Caco-2 (cell line): Measurements from ENCODE around the gene KRT75. TPM values are rescaled to one million over a fixed set of nuclear protein-coding genes. Genes with fewer than 3 reads are reported as not detected.

Experiments used
- BruUV-seq: library from RNA; stranded (reverse); fragments of 400-500 nt; replicated peaks from 2 replicates; lab custom pipeline; 2021; lab: Mats Ljungman, UMichigan
- CTCF ChIA-PET: fragments of 300-600 bp; sonication (Branson Sonifier 250); formaldehyde crosslinking; loops from one replicate; lab custom pipeline; 2022; ENCODE audit warnings: antibody characterized with exemption; lab: Charles Lee
- POLR2A ChIA-PET: fragments of 300-600 bp; sonication (Branson Sonifier 250); formaldehyde crosslinking; loops from one replicate; lab custom pipeline; 2022; ENCODE audit warnings: antibody characterized with exemption; lab: Charles Lee
- DNase-seq, 2 experiments: peaks; one replicate each; pipeline versions ENCODE4 v3.0.0 to v3.0.0-alpha.2; 2020 to 2022
- H3K27me3 ChIP-seq: replicated peaks from 2 replicates; pipeline ENCODE4 v1.6.0; 2011; ENCODE audit warnings: low read length; ENCODE audit not compliant: control insufficient read depth, insufficient read depth
- H3K36me3 ChIP-seq: 2 replicates; pipeline ENCODE4 v1.5.1; 2011; ENCODE audit warnings: low read length; ENCODE audit not compliant: control insufficient read depth, insufficient read depth
- H3K4me1 ChIP-seq: fragments of 250-450 bp; sonication (Bioruptor Pico); 2 replicates; pipeline ENCODE4 v1.5.1; 2020; ENCODE audit warnings: mild to moderate bottlenecking
- H3K4me3 ChIP-seq: 2 replicates; pipeline ENCODE4 v1.5.1; 2011; ENCODE audit warnings: low read depth, mild to moderate bottlenecking, control low read depth, low read length
- H3K9me3 ChIP-seq: fragments of 250-450 bp; sonication (Bioruptor Pico); 2 replicates; pipeline ENCODE4 v1.5.1; 2020; ENCODE audit warnings: mild to moderate bottlenecking, moderate library complexity
- H3K27ac Mint-ChIP-seq: one replicate; pipeline ENCODE4 v1.8.0; 2022; ENCODE audit warnings: mixed read lengths; ENCODE audit not compliant: unreplicated experiment
- H3K27me3 Mint-ChIP-seq: one replicate; pipeline ENCODE4 v1.8.0; 2022; ENCODE audit warnings: mixed read lengths; ENCODE audit not compliant: insufficient read depth, unreplicated experiment
- H3K36me3 Mint-ChIP-seq: one replicate; pipeline ENCODE4 v1.8.0; 2022; ENCODE audit warnings: mild to moderate bottlenecking, mixed read lengths; ENCODE audit not compliant: insufficient read depth, unreplicated experiment
- H3K4me1 Mint-ChIP-seq: one replicate; pipeline ENCODE4 v1.8.0; 2022; ENCODE audit warnings: low read depth, mixed read lengths; ENCODE audit not compliant: unreplicated experiment
- H3K4me3 Mint-ChIP-seq: one replicate; pipeline ENCODE4 v1.8.0; 2022; ENCODE audit warnings: mild to moderate bottlenecking, moderate library complexity, mixed read lengths; ENCODE audit not compliant: unreplicated experiment
- H3K9me3 Mint-ChIP-seq: one replicate; pipeline ENCODE4 v1.8.0; 2022; ENCODE audit warnings: mixed read lengths; ENCODE audit not compliant: unreplicated experiment
- CTCF ChIP-seq, 2 experiments: fragments of 200-600 bp in 1 of 2; IDR thresholded peaks; 1 replicate in 1 of 2; 2 replicates in 1 of 2; pipeline versions ENCODE4 v1.5.1 to v1.8.0; 2011 to 2022; ENCODE audit warnings: antibody characterized with exemption in 1 of 2, control low read depth in 1 of 2, inconsistent platforms in 1 of 2, low read depth in 1 of 2, low read length in 1 of 2, mild to moderate bottlenecking in 1 of 2, moderate library complexity in 1 of 2; ENCODE audit not compliant: insufficient read depth in 1 of 2, severe bottlenecking in 1 of 2, unreplicated experiment in 1 of 2
- intact Hi-C: fragments of 100-400 bp; cut with micrococcal nuclease; formaldehyde crosslinking; loops from one replicate; pipeline ENCODE4 v1.10.0; 2022; ENCODE audit not compliant: unreplicated experiment
- total RNA-seq: library from RNA; stranded (reverse); gene quantifications from 2 replicates; pipeline ENCODE4 v1.2.3, GENCODE V29; 2022

The KRT75 gene
- total RNA-seq, 1 experiment from 2014 or later = not detected

- TF ChIP-seq CTCF (IDR thresholded peaks at IDR 0.05; ENCODE audit: insufficient read depth in 1 of 2, low read depth in 1 of 2, low read length in 1 of 2, severe bottlenecking in 1 of 2, unreplicated experiment in 1 of 2) = no peak
- BruUV-seq = no TSS peak
- Mint-ChIP-seq H3K36me3 (no peaks in the 10 kb centered on the region), H3K4me1 (no peaks in the 10 kb centered on the region), H3K27ac (no peak overlapping the region), H3K9me3 (no peaks in the 10 kb centered on the region), H3K27me3 (peaks cover 7% of the 10 kb centered on the region), H3K4me3 (no peak overlapping the region)
- intact Hi-C loops = no loop called here
- Histone ChIP-seq H3K9me3 (no peaks in the 10 kb centered on the region), H3K4me3 (no peak overlapping the region), H3K27me3 (no peaks in the 10 kb centered on the region), H3K36me3 (no peaks in the 10 kb centered on the region), H3K4me1 (no peaks in the 10 kb centered on the region)
- ChIA-PET CTCF (no interaction called here), POLR2A (no interaction called here)
- DNase-seq = no peak
Measured at GRCh38 chr12:52378091-52378490, 56.1 kb downstream of the KRT75 start.

- no peaks in the 10 kb centered on the region for H3K9me3 Mint-ChIP-seq
- H3K4me3 Mint-ChIP-seq = no peak overlapping the region
- no peak overlapping the region for H3K27ac Mint-ChIP-seq
- peaks cover under 1% of the 10 kb centered on the region for H3K4me1 Mint-ChIP-seq
- CTCF ChIA-PET = no interaction called here
- no peaks in the 10 kb centered on the region for H3K36me3 ChIP-seq
- no peaks in the 10 kb centered on the region for H3K27me3 ChIP-seq
- POLR2A ChIA-PET = no interaction called here
- no TSS peak for BruUV-seq
- H3K4me1 ChIP-seq = no peaks in the 10 kb centered on the region
- no peak overlapping the region for H3K4me3 ChIP-seq
- no peak for DNase-seq
- TF ChIP-seq CTCF (IDR thresholded peaks at IDR 0.05; ENCODE audit: insufficient read depth in 1 of 2, low read depth in 1 of 2, low read length in 1 of 2, severe bottlenecking in 1 of 2, unreplicated experiment in 1 of 2) = no peak
- no peaks in the 10 kb centered on the region for H3K36me3 Mint-ChIP-seq
- no peaks in the 10 kb centered on the region for H3K9me3 ChIP-seq
- H3K27me3 Mint-ChIP-seq = peaks cover 7% of the 10 kb centered on the region
- intact Hi-C loops = no loop called here
Measured at GRCh38 chr12:52377266-52377665, 56.9 kb downstream of the KRT75 start.

Other genes with a start within 250 kb of the KRT75 start
- 0.26 and 0.29 TPM in 2 replicates for gene KRT80, start 242.4 kb downstream of the KRT75 start, total RNA-seq
- gene KRT7, start 201.1 kb downstream of the KRT75 start, total RNA-seq = 13.9 and 19.9 TPM in 2 replicates
- gene KRT86, start 159.7 kb downstream of the KRT75 start, total RNA-seq = not detected in 2 replicates
- 0.28 and 0.45 TPM in 2 replicates for gene KRT81, start 142.8 kb downstream of the KRT75 start, total RNA-seq
- not detected in 2 replicates for gene KRT83, start 113.0 kb downstream of the KRT75 start, total RNA-seq
- not detected in 2 replicates for gene KRT85, start 66.9 kb downstream of the KRT75 start, total RNA-seq
- not detected in 2 replicates for gene KRT84, start 48.7 kb downstream of the KRT75 start, total RNA-seq
- gene KRT82, start 28.0 kb downstream of the KRT75 start, total RNA-seq = not detected in 2 replicates
- gene KRT6B, start 17.8 kb upstream of the KRT75 start, total RNA-seq = not detected in 2 replicates
- not detected in 2 replicates for gene KRT6C, start 39.4 kb upstream of the KRT75 start, total RNA-seq
- 0.14 TPM in 1 of 2 replicates, not detected in the other for gene KRT6A, start 58.9 kb upstream of the KRT75 start, total RNA-seq
- 0.50 and 0.91 TPM in 2 replicates for gene KRT5, start 86.0 kb upstream of the KRT75 start, total RNA-seq
- gene KRT71, start 118.8 kb upstream of the KRT75 start, total RNA-seq = 1.2 and 1.5 TPM in 2 replicates
- gene KRT74, start 139.5 kb upstream of the KRT75 start, total RNA-seq = not detected in 2 replicates
- not detected in 2 replicates for gene KRT72, start 167.1 kb upstream of the KRT75 start, total RNA-seq
- not detected in 2 replicates for gene KRT73, start 184.2 kb upstream of the KRT75 start, total RNA-seq
- gene KRT2, start 217.8 kb upstream of the KRT75 start, total RNA-seq = not detected in 2 replicates
- gene KRT1, start 246.0 kb upstream of the KRT75 start, total RNA-seq = 0.20 TPM in 1 of 2 replicates, not detected in the other